GM12873 (cell line): ENCODE measurements around the gene LIPE.

ENCODE experiments used
- CTCF ChIP-seq: IDR thresholded peaks from 2 replicates; pipeline ENCODE4 v1.5.1; 2012; ENCODE audit warnings: low read depth, mild to moderate bottlenecking, moderate library complexity, low read length, control low read depth; ENCODE audit not compliant: insufficient read depth; ENCODE audit errors: missing control alignments

LIPE gene

GRCh38 chr19:42459926-42460325, 32.7 kb upstream of the LIPE start:
- no peak for TF ChIP-seq CTCF

- TF ChIP-seq CTCF: no peak
These were observed 28.5 kb upstream of the LIPE start for GRCh38 chr19:42455621-42456081.

- no peak for TF ChIP-seq CTCF
These were observed 27.9 kb upstream of the LIPE start for GRCh38 chr19:42455086-42455485.

GRCh38 chr19:42452590-42452989, 25.4 kb upstream of the LIPE start:
- TF ChIP-seq CTCF: no peak

- peak; percentile 84 for TF ChIP-seq CTCF
These were observed 23.2 kb upstream of the LIPE start for GRCh38 chr19:42450314-42450934.

- no peak for TF ChIP-seq CTCF
These were observed 18.8 kb upstream of the LIPE start for GRCh38 chr19:42445948-42446347.

- TF ChIP-seq CTCF: no peak
These were observed 16.8 kb upstream of the LIPE start for GRCh38 chr19:42443944-42444398.
